Lower leg skin (tissue), 4 donors: ENCODE measurements around the gene DGKD. TPM values are rescaled to one million over a fixed set of nuclear protein-coding genes. Genes with fewer than 3 reads are reported as not detected.

Experiments
- DNase-seq, 2 donors: peaks; one replicate each; pipeline ENCODE4 v3.0.0-alpha.2; 2019; ENCODE audit warnings: low spot score in 2 of 2
- H3K4me3 ChIP-seq: fragments of 200-600 bp; sonication (generic); 2 replicates; pipeline ENCODE4 v1.5.1; 2017; ENCODE audit warnings: mild to moderate bottlenecking, low read depth; ENCODE audit not compliant: poor library complexity, severe bottlenecking
- CTCF ChIP-seq, 3 donors: fragments of 450-650 bp; IDR thresholded peaks; one replicate each; pipeline ENCODE4 v1.5.1; 2016; ENCODE audit warnings: antibody characterized with exemption in 3 of 3, mild to moderate bottlenecking in 3 of 3, moderate library complexity in 2 of 3
- POLR2A ChIP-seq, 2 donors: fragments of 450-650 bp; IDR thresholded peaks; one replicate each; pipeline ENCODE4 v1.6.1; 2016 to 2017; ENCODE audit warnings: antibody characterized with exemption in 2 of 2, mild to moderate bottlenecking in 1 of 2, moderate library complexity in 1 of 2
- WGBS, 2 donors: methylation state at CpG; one replicate each; pipeline ENCODE4 v1.1.5; 2018; 5-methylcytosine and 5-hydroxymethylcytosine counted together
- intact Hi-C: fragments of 100-400 bp; cut with DNase I; formaldehyde crosslinking; loops from one replicate; pipeline ENCODE4 v1.15.0; 2023; ENCODE audit warnings: low total_unique reads
- total RNA-seq, 4 donors: library from RNA; depleted of rRNA; stranded (reverse); fragments of >200 nt; gene quantifications; one replicate each; pipeline ENCODE4 v1.1.0, GENCODE V29; 2016

Gene DGKD
- total RNA-seq, 4 donors from 2014 or later, result 5.8 to 15.2 (median 7.8) TPM

GRCh38 chr2:233481368-233482142 lies 127.3 kb downstream of the DGKD start:
- DNase-seq, result peak; percentile 59 to 89
- H3K4me3 ChIP-seq, result no peak overlapping the region
- WGBS, 2 donors, result 50 to 67% methylated on average over 22 of the region's 22 CpGs
- no peak for TF ChIP-seq CTCF (IDR thresholded peaks at IDR 0.05)
- TF ChIP-seq POLR2A (IDR thresholded peaks at IDR 0.05), result no peak
- intact Hi-C loops, result loop anchor here (5.0 kb wide), 1 partner anchor 231 kb away; the partner anchor contains the start of gene UGT1A5

- WGBS, 2 donors, result 49 to 61% methylated on average over 5 of the region's 5 CpGs
- no peak overlapping the region for H3K4me3 ChIP-seq
- TF ChIP-seq CTCF (IDR thresholded peaks at IDR 0.05), result no peak
- DNase-seq, result peak in 1 of 2 donors; percentile 46
- intact Hi-C loops, result loop anchor here (5.0 kb wide), 1 partner anchor 230 kb away; the partner anchor contains the start of gene UGT1A5
Observed at GRCh38 chr2:233482616-233483015, 128.3 kb downstream of the DGKD start.

GRCh38 chr2:233485726-233486125 lies 131.4 kb downstream of the DGKD start:
- TF ChIP-seq CTCF (IDR thresholded peaks at IDR 0.05) (no peak), POLR2A (IDR thresholded peaks at IDR 0.05) (no peak)
- intact Hi-C loops, result no loop called here
- no peak overlapping the region for H3K4me3 ChIP-seq
- 93 to 94% methylated on average over 15 of the region's 15 CpGs for WGBS, 2 donors
- no peak for DNase-seq

GRCh38 chr2:233486357-233486756 lies 132.1 kb downstream of the DGKD start:
- TF ChIP-seq CTCF (IDR thresholded peaks at IDR 0.05) (no peak), POLR2A (IDR thresholded peaks at IDR 0.05) (no peak)
- no peak overlapping the region for H3K4me3 ChIP-seq
- DNase-seq, result no peak
- 86 to 92% methylated on average over 4 of the region's 4 CpGs for WGBS, 2 donors
- intact Hi-C loops, result no loop called here

GRCh38 chr2:233486778-233487552 lies 132.7 kb downstream of the DGKD start:
- intact Hi-C loops, result no loop called here
- TF ChIP-seq CTCF (IDR thresholded peaks at IDR 0.05), result no peak
- no peak for TF ChIP-seq POLR2A (IDR thresholded peaks at IDR 0.05)
- no peak for DNase-seq
- 55 to 57% methylated on average over 4 of the region's 4 CpGs for WGBS, 2 donors
- H3K4me3 ChIP-seq, result no peak overlapping the region
